GM21447 (cell line): ENCODE measurements around the gene FBXW10.
"Not testable (repeated sequence)": the region's sequence is repeated elsewhere in the genome, so short reads cannot be mapped to it uniquely, and the experiment has no call there.

Source experiments
- ATAC-seq: cut with Tn5 transposase; IDR thresholded peaks from one replicate; pipeline ENCODE4 v1.9.1; 2021; ENCODE audit not compliant: unreplicated experiment

FBXW10 gene

GRCh38 chr17:18821430-18821829 is 77.6 kb downstream of the FBXW10 start:
- ATAC-seq = not testable (repeated sequence)

- not testable (repeated sequence) for ATAC-seq
Measured at GRCh38 chr17:18827613-18828012, 83.8 kb downstream of the FBXW10 start.
